HG02623 (cell line): ENCODE measurements around the gene TRIP12.
"Not testable (repeated sequence)": the region's sequence is repeated elsewhere in the genome, so short reads cannot be mapped to it uniquely, and the experiment has no call there.

Source experiments
- ATAC-seq: cut with Tn5 transposase; IDR thresholded peaks from one replicate; pipeline ENCODE4 v1.9.1; 2021; ENCODE audit warnings: moderate library complexity; ENCODE audit not compliant: unreplicated experiment

TRIP12 gene

GRCh38 chr2:229725716-229726574 lies 195.9 kb downstream of the TRIP12 start:
- no peak for ATAC-seq

GRCh38 chr2:229723192-229723591 lies 198.6 kb downstream of the TRIP12 start:
- not testable (repeated sequence) for ATAC-seq

GRCh38 chr2:229719926-229720647 lies 201.7 kb downstream of the TRIP12 start:
- ATAC-seq, result no peak

- ATAC-seq, result no peak
Observed at GRCh38 chr2:229718057-229718456, 203.8 kb downstream of the TRIP12 start.

- ATAC-seq, result no peak
Observed at GRCh38 chr2:229715895-229716507, 205.8 kb downstream of the TRIP12 start.

- peak; percentile 24 for ATAC-seq
Observed at GRCh38 chr2:229714736-229715541, 206.9 kb downstream of the TRIP12 start.

GRCh38 chr2:229714080-229714735 lies 207.6 kb downstream of the TRIP12 start, which contains the start of gene DNER:
Gene DNER, minus strand, starts transcription at chr2:229714555. Its CDS starts 132 bp downstream, at chr2:229714423.
- ATAC-seq, result peak; percentile 70
